GM19324 (cell line): Measurements from ENCODE around the gene PLSCR3.

Source experiments
- ATAC-seq: cut with Tn5 transposase; IDR thresholded peaks from one replicate; pipeline ENCODE4 v1.9.1; 2021; ENCODE audit warnings: mild to moderate bottlenecking, moderate library complexity; ENCODE audit not compliant: unreplicated experiment, low FRiP score

PLSCR3 gene

DNA sequence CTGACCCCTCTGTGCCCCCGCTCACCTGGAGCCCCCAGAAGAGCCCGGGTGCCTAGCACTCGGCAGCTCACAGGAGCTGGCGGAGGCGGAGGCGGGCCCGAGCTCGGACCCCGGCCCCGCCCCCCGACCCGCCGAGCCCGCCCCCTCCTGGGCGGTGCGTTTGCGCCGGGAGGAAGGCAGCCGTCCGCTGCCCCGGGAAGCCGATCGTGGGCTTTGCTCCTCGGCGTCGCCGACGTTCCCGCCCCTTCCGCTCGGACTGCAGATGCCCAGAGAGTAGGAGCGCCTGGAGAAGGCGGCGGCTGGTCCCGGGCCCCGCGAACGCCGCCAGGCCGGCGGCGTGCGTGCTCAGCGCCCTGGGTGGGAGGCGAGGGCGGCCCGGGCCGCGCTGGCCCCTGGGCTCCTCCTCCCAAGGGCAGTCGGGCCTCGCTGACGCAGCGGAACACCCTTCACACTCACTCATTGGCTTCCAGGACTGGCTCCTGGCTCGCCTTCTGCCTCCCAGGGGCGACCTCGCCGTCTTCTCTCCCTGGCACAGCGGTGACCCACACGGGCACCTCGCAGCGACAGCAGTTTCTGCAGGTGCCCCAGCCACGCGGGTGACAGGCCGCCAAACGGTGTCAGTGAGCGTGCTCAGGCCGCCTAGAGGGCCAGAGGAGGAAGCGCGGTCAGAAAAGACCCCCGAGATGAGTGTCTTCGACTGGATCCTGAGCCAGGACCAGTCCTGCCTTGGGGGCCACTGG is at the start of gene PLSCR3:
Gene PLSCR3, minus strand, starts transcription at position 74 of the 740 bp plus-strand sequence. CDS start 415 bp downstream, outside the sequence.
- peak; percentile 86 for ATAC-seq

DNA sequence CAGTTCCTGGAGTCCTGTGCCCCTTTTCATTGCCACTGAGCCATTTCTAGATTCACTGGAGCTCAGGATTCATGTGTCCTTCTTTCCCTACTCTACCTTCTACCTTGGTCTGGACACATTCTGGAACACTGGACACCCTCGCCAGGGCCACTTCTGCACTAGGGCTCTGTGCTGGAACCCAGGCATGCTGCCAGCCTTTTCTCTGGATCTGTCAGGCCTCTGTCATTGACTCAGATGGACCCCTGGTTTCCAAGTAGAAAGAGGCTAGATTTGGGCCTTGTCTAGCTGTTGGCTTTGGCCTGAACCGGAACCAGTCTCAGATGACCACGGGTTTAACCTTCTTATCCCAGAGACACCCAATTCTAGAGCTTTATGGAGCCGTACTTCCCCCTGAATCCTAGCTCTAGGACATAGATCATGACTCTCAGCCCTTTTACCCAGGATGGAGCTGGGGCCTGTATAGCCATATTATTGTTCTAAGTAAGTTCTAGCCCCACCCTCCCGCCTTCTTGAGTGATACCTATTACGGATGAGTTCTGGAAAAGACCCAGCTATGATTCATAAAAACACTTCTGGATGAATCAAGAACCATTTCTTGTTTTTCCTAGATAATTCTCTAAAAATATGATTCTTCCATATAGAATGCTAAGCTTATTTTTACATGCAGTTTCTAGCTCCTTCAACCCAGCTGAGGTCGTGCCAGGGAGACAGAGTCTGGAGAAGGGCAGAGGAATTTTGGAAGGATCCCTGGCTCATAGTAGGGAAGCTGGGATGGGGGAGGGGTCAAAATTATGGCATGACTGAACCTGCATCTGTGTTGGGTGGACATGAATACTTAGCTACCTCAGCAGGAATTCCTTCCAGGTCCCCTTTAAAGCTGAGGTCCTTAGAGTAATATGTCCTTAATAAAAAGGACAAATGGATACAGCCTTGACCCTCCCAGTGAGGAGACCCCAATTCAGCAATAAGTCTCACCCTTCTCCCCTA is 49.5 kb upstream of the PLSCR3 start:
- no peak for ATAC-seq

DNA sequence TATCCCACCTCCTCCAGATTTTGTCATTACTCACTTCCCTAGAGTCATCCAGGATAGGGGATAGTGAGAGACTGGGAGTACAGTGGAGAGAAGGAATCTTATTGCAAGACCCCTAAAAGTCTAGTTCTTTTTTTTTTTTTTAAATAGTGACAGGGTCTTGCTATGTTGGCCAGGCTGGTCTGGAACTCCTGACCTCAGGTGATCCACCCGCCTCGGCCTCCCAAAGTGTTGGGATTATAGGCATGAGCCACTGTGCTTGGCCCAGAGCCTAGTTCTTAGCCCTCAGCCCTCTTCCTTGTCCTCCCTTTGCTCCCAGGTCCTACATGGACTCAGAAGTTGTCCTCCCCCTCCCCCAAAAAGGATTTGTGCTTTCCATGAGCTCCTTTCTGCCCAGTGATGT is 47.8 kb upstream of the PLSCR3 start:
- no peak for ATAC-seq

DNA sequence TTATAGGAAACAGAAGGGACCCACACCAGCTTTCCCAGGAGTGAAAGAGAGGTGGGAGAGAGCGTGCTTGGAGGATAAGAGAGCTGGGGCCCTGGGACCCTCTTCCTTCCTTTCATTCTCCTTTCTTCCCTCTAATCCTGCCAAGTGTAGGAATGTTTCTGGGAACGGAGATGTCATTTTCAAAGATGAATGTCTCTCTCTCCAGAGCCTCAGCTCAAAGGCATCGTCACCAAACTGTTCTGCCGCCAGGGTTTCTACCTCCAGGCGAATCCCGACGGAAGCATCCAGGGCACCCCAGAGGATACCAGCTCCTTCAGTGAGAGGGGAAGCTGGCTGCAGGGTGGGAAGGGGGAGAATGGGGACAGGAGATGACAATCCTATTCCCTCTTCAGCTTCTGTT is 46.9 kb upstream of the PLSCR3 start:
- no peak for ATAC-seq

DNA sequence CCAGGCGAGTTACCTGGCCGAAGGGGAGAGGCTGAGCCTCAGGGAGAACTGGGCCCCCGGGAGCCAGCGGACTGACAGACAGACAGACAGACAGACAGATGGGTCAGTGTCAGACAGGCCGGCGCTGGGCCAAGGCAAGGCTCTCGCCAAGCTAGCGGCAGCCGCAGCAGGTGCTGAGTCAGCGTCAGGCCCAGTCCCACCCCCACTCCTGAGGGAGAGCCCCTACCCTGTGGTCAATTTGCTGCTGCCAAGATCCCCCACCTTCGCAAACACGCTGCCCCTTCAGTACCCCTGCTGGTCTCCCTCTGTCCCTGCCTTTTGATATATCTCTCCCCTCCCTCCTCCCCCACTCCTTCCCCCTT is 46.5 kb upstream of the PLSCR3 start:
- ATAC-seq, result no peak

DNA sequence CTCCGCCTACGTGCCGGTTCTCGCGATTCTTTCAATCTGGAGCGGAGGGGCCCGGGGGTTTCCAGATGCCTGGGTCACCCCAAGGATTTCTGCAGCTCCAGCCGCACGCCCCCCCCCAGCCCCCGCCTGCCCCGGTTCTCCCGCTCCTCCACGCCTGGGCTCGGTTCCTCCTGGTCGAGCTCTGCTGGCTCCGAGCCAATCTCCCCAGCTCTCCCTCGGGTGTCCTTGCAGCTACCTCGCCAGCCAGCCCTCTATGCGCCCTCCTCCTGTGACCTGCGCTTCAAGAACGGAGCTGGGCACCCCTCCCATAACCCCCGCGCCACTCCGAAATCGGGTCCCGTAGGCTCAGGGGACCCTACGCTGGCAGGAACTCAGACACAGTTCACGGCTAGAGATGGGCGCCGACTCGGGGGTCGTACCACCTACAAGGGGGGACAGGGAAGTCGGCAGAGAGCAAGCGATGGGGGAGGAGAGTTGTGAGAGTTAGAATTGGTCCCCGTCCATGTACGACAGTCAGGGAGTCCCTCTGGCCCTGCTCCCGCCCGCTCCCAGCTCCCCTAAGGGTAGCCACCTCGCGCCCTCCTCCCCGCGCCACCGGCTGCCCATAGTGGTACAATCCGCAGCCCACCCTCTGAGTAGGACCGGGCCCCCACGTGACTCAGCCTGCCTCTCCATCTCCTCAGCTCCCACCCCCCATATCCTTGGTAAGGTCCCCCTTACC is 45.9 kb upstream of the PLSCR3 start:
- no peak for ATAC-seq

DNA sequence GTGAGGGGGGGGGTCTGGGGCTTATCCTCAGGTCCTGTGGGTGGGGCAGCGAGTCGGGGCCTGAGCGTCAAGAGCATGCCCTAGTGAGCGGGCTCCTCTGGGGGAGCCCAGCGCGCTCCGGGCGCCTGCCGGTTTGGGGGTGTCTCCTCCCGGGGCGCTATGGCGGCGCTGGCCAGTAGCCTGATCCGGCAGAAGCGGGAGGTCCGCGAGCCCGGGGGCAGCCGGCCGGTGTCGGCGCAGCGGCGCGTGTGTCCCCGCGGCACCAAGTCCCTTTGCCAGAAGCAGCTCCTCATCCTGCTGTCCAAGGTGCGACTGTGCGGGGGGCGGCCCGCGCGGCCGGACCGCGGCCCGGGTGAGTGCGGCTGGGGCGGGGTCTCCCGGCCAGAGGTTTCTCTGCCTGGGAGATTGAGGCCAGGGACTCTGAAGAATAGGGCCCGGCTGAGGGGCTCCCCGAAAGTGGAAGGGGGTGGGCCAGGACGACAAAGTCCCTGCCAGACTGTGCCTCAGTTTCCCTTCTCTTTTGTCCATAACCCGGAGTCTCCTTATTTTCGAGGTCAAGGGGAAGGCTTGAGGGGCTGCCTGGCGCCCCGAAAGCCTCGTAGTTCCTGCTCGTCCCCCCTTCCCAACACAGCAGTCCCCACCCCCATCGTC is 45.3 kb upstream of the PLSCR3 start, which contains the start of gene FGF11:
Gene FGF11, plus strand, starts transcription at position 51 of the 651 bp plus-strand sequence. Its CDS starts 109 bp downstream, at position 160.
- ATAC-seq, result no peak

DNA sequence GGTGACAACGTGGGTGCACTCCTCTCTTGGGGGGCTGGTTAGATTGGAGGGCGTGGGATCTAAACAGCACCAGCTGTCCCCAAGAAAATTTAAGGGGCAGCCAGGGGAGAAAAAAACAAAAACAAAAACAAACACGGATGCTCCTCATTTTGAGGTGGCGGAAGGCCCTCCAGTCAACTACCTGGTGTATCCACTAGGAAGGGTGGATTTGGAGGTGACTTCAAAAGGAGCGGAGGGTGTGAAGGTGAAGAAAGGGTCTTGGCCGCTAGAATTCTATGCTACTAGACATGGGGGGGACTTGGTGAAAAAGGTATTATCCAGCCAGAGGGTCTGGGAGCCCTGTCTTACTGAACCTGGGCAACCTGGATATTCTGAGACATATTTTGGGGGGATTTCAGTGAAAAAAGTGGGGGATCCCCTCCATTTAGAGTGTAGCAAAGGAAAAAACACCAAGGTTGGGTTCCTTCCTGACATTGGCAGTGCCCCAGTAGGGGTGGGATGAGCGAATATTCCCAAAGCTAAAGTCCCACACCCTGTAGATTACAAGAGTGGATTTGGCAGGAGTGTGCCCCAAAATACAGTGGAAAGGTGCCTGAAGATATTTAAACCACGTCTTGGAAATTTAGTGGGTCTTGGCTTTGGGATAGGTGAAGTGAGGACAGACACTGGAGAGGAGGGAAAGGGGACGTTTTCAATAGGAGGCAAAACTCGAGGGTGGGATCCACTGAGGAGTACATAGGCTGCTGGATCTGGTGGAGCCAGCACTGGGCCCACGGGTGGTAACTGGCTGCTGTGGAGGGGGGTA is 44.5 kb upstream of the PLSCR3 start:
- no peak for ATAC-seq

DNA sequence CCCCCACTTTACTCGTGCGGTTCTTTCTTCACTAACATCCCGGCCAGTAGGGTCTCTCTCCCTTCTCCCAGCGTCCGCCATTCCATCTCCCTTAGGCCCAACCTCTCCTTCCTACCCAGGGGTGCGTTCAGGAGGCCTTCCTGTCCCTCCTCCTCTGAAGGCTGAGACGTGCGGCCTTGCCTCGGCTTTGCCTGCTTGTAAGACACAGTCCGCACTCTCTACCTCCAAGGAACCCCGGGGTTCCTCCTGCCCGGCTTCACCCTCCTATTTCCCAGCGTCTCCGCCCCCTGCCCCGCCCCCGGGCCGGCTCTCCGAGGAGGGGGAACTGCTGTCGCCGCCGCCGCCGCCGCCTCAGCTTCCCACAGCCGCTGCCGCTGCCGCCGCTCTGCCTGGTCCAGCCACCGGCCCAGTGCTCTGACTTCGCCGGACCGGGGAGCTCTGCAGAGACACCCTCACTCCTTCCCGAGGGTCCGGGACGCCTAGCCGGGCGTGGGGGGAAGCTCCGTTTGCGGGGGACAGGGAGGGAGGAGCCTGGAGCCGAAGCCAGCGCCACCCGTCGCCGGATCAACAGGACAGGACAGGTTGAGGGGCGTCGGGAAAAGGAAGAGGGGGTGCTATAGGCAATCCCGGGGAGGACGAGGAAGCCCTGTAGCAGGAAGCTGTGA is 43.8 kb upstream of the PLSCR3 start:
- no peak for ATAC-seq

DNA sequence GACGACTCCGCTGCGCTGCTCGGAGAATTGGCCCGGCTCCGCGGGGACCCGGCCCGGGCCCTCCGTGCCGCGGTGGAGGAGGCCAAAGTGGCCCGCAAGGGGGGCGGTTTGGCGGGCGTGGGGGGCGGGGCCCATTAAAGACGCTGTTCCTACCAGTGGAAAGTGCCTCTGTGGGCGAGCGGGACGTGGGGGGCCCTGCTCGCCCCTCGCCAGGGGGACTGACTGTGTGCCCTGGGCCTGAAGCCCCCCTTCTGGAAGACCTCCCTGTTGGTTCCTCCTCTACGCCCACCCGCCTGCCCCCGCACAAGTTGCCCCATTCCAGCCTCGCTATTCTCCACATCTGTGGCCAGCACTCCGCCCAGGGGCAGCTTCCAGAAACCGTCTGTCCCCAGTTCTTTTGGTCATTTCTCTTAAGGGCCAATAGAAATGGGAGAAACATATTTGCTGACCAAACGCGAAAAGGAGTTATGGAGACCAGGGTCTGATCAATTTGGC is 43.1 kb upstream of the PLSCR3 start:
- no peak for ATAC-seq

DNA sequence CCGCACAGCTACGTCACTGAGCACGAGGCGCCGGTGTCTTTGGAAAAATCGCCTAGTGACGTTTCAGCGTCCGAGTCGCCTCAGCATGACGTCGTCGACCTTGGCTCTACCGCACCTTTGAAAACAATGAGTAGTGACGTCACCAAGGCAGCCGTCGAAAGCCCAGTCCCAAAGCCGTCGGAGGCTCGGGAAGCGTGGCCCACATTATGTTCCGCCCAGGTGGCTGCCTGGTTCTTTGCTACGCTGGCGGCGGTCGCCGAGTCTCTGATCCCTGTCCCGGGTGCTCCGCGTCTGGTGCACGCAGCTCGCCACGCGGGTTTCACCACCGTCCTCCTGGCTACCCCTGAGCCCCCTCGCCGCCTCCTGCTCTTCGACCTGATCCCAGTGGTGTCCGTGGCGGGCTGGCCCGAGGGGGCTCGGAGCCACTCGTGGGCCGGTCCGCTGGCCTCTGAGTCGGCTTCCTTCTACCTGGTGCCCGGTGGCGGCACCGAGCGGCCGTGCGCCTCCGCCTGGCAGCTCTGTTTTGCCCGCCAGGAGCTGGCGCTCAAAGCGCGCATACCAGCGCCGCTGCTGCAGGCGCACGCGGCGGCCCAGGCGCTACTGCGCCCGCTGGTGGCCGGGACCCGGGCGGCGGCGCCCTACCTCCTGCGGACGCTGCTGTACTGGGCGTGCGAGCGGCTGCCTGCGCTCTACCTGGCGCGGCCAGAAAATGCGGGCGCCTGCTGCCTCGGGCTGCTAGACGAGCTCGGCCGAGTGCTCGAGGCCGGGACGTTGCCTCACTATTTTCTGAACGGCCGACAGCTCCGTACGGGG is 42.4 kb upstream of the PLSCR3 start:
- ATAC-seq, result no peak

DNA sequence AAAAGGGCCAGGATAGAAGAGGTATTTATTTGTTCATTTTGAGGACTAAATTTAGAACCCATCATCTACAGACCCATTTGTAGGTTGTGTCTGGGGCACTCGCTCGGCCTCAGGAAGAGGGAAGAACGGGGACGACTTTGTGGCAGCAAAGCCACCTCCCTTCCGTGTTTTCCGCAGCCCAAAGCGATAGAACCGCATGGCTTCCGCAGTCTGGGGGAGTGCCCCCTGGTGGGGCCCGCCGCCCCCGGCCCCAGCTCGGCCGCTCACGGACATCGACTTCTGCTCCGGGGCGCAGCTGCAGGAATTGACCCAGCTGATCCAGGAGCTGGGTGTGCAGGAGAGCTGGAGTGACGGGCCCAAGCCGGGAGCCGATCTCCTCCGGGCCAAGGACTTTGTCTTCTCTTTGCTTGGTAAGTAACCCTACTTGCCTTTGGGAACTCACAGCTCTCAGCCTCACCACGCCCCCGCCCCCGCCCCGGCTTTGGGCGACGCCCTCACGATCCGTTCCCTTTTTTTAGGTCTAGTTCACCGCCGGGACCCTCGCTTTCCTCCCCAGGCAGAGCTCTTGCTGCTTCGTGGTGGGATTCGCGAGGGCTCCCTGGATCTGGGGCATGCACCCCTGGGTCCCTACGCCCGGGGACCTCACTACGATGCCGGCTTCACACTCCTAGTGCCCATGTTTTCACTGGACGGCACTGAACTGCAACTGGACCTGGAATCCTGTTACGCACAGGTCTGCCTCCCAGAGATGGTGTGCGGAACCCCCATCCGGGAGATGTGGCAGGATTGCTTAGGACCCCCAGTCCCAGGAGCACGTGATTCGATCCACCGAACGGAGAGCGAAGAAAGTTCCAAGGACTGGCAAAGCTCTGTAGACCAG is 41.6 kb upstream of the PLSCR3 start:
- ATAC-seq, result peak; percentile 16

DNA sequence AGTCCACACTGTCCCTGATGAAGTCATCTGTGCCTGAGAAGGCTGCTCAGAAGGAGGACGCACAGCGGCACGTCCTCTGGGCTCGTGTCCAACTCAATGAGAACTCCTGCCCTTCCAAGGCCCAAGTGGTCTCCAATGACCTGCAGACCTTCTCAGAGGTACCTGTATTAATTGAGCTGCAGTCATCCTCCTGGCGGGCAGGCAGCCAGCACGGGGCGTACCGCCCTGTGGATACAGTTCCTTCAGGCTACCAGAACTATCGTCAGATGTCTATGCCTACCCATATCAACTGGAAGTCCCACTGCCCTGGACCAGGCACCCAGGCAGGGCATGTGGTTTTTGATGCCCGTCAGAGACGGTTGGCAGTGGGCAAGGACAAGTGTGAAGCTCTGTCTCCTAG is 38.0 kb upstream of the PLSCR3 start:
- ATAC-seq, result no peak

DNA sequence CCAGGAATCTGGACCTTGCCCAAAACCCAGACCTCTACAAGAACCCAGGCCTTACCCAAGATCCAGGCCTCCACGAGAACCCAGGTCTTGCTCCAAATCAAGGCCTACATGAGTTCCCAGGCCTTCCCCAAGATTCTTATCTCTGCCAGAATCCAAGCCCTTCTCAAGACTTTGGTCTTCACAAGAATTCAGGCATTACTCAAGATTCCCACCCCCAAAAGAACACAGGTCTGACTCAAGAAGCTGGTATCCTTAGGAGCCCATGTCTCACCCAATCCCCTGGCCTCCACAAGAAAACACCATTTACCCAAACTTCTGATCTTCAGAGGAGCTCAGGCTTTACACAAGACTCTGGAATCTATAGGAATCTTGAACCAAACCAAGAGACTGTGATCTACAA is 36.9 kb upstream of the PLSCR3 start:
- no peak for ATAC-seq

DNA sequence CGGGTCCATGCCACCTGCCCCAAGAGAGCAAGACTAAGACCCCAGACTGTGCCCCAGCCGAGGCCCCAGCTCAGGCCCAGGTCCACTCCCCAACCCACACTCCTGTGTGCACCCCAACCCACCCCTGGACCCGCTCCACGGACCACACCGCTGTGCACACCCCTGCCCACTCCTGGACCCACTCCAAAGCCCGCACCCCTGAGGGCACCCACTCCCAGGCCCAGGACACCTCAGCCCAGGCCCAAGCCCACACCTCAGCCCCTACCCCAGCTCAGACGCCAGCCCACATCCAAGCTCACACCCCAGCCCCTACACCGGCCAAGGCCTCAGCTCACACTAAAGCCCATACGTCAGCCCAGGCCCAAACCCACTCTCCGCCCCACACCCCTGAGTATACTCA is 35.4 kb upstream of the PLSCR3 start:
- no peak for ATAC-seq

DNA sequence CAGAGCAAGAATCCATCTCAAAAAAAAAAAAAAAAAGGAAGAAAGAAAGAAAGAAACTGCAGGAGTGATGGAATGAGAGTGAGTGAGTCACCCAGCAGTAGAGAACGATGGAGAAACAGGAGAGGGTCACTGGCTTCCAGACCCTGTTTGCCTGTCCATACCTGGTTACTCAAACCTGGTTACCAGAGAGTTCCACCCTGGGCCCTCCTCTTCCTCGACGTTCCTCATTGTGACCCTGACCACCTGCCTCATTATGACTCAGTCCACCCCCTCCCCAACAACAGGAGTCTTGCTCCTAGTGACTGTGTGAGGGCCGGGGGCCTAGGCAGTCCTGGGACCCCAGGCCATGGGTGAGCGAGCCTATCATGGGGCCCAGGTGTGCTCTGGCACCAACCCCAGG is 34.2 kb upstream of the PLSCR3 start, which contains the start of gene SPEM3:
Gene SPEM3, plus strand, starts transcription at position 301 of the 400 bp plus-strand sequence. Its CDS starts 46 bp downstream, at position 347.
- no peak for ATAC-seq

DNA sequence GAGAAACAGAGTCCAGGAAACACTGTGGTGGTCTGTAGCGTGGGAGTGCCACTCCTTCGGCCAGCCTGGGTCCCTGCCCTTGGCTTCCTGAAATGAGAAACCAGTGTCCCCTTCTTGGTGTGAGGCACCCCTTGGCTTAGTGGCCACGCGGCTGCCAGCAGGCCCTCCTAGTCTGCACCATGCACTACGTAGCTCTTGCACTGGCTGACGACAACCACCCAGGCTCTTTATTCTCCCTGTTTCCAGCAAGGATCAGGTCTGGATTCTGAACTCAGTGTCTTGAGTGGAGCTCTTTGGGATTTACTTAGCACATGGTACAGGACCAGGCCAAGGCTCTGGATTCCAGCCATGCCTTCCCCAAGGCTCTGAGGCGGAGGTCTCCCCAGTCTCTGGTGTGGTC is 33.2 kb upstream of the PLSCR3 start:
- no peak for ATAC-seq
